GM12878 (cell line): ENCODE measurements around the gene LRRC4. TPM values are rescaled to one million over a fixed set of nuclear protein-coding genes. Genes with fewer than 3 reads are reported as not detected.

Experiments
- ATAC-seq: fragments of 200-7000 bp; cut with Tn5 transposase; 3 replicates; pipeline ENCODE4 v1.9.1; 2020; ENCODE audit warnings: mild to moderate bottlenecking, moderate library complexity
- BruUV-seq: library from RNA; stranded (reverse); fragments of 400-500 nt; replicated peaks from 2 replicates; lab custom pipeline; 2021; lab: Mats Ljungman, UMichigan
- CTCF ChIA-PET: fragments of 300-600 bp; sonication (Branson Sonifier 250); formaldehyde crosslinking; extraction: SDS; loops from one replicate; lab custom pipeline; 2021; ENCODE audit warnings: inconsistent platforms; lab: Yijun Ruan, JAX
- POLR2A ChIA-PET: fragments of 350-600 bp; formaldehyde crosslinking; extraction: SDS; loops from one replicate; lab custom pipeline; 2021; ENCODE audit warnings: inconsistent platforms; lab: Charles Lee
- RAD21 ChIA-PET: fragments of 300-600 bp; sonication (Branson Sonifier 250); formaldehyde crosslinking; loops from one replicate; lab custom pipeline; 2023; ENCODE audit warnings: antibody characterized with exemption; ENCODE audit not compliant: unreplicated experiment; lab: Charles Lee
- SMC1A ChIA-PET: fragments of 300-600 bp; sonication (Branson Sonifier 250); formaldehyde crosslinking; loops from one replicate; lab custom pipeline; 2023; ENCODE audit not compliant: unreplicated experiment, uncharacterized antibody; lab: Charles Lee
- DNase-seq: peaks from one replicate; pipeline ENCODE4 v3.0.0-alpha.2; 2011; ENCODE audit warnings: low read depth, low spot score
- FAIRE-seq: peaks from 3 replicates; lab custom pipeline; 2011; peaks lifted over from hg19 to GRCh38; lab: Jason Lieb, UNC
- H2AFZ ChIP-seq: 2 replicates; pipeline ENCODE4 v1.6.0; 2011; ENCODE audit warnings: low read depth, low read length, control low read depth; ENCODE audit not compliant: control insufficient read depth
- H3K27ac ChIP-seq: 2 replicates; pipeline ENCODE4 v1.5.1; 2011; ENCODE audit warnings: control low read depth; ENCODE audit not compliant: control insufficient read depth, insufficient read depth
- H3K27me3 ChIP-seq, 2 experiments: replicated peaks in 1 of 2; 2 replicates each; pipeline versions ENCODE4 v1.6.0 to v1.6.1; 2011; ENCODE audit warnings: low read length in 1 of 2; ENCODE audit not compliant: control insufficient read depth in 2 of 2, insufficient read depth in 2 of 2
- H3K36me3 ChIP-seq, 2 experiments: 2 replicates each; pipeline ENCODE4 v1.5.1; 2011; ENCODE audit warnings: low read length in 1 of 2; ENCODE audit not compliant: control insufficient read depth in 2 of 2, insufficient read depth in 2 of 2
- H3K4me1 ChIP-seq: 2 replicates; pipeline ENCODE4 v1.6.1; 2011; ENCODE audit warnings: mild to moderate bottlenecking, low read length, moderate library complexity, mixed read lengths; ENCODE audit not compliant: control insufficient read depth, insufficient read depth
- H3K4me2 ChIP-seq: 2 replicates; pipeline ENCODE4 v1.6.0; 2011; ENCODE audit warnings: control low read depth; ENCODE audit not compliant: control insufficient read depth, insufficient read depth
- H3K4me3 ChIP-seq: fragments of 200-600 bp; sonication (generic); 2 replicates; pipeline ENCODE4 v1.5.1; 2016
- H3K79me2 ChIP-seq: 2 replicates; pipeline ENCODE4 v1.6.0; 2011; ENCODE audit warnings: low read length; ENCODE audit not compliant: control insufficient read depth, insufficient read depth
- H3K9ac ChIP-seq: 2 replicates; pipeline ENCODE4 v1.8.0; 2011; ENCODE audit warnings: low read length, control low read depth, mixed read lengths; ENCODE audit not compliant: control insufficient read depth, insufficient read depth
- H3K9me3 ChIP-seq: replicated peaks from 3 replicates; pipeline ENCODE4 v1.5.1; 2011; ENCODE audit warnings: mild to moderate bottlenecking, low read length; ENCODE audit not compliant: control insufficient read depth, insufficient read depth
- H4K20me1 ChIP-seq: 2 replicates; pipeline ENCODE4 v1.6.0; 2011; ENCODE audit not compliant: control insufficient read depth, insufficient read depth
- ATF2 ChIP-seq: IDR thresholded peaks from 2 replicates; pipeline ENCODE4 v1.6.1; 2012; ENCODE audit warnings: low read length, inconsistent platforms
- BRCA1 ChIP-seq: IDR thresholded peaks from 2 replicates; pipeline ENCODE4 v1.6.1; 2011; ENCODE audit warnings: low read depth, low read length, improper control_type of control experiment
- CBX3 ChIP-seq: fragments of 200-600 bp; sonication (generic); IDR thresholded peaks from 2 replicates; pipeline ENCODE4 v1.6.1; 2016; ENCODE audit warnings: low read depth, borderline replicate concordance
- FOXK2 ChIP-seq: fragments of 450-650 bp; IDR thresholded peaks from 2 replicates; pipeline ENCODE4 v1.6.1; 2017; ENCODE audit warnings: mild to moderate bottlenecking, moderate library complexity
- GABPA ChIP-seq: IDR thresholded peaks from 2 replicates; pipeline ENCODE4 v1.6.1; 2014; ENCODE audit warnings: antibody characterized with exemption, low read depth, mild to moderate bottlenecking, inconsistent platforms
- GATAD2B ChIP-seq: fragments of 450-650 bp; conservative IDR thresholded peaks from 2 replicates; pipeline ENCODE4 v1.6.1; 2017; ENCODE audit warnings: low read depth, mild to moderate bottlenecking, moderate library complexity
- MAX ChIP-seq: IDR thresholded peaks from 2 replicates; pipeline ENCODE4 v1.6.1; 2012; ENCODE audit warnings: low read depth, low read length, improper control_type of control experiment
- MTA2 ChIP-seq: fragments of 450-650 bp; IDR thresholded peaks from 2 replicates; pipeline ENCODE4 v1.6.1; 2016; ENCODE audit warnings: low read depth, mild to moderate bottlenecking, moderate library complexity
- MTA3 ChIP-seq: IDR thresholded peaks from 2 replicates; pipeline ENCODE4 v1.6.1; 2012; ENCODE audit warnings: low read length, inconsistent platforms, borderline replicate concordance
- NFYB ChIP-seq: IDR thresholded peaks from 2 replicates; pipeline ENCODE4 v1.6.1; 2011; ENCODE audit warnings: low read depth, mild to moderate bottlenecking, low read length, improper control_type of control experiment, moderate library complexity; ENCODE audit not compliant: insufficient read depth
- NRF1 ChIP-seq: conservative IDR thresholded peaks from 2 replicates; pipeline ENCODE4 v1.6.1; 2011; ENCODE audit warnings: mild to moderate bottlenecking, low read depth, low read length, improper control_type of control experiment
- SIX5 ChIP-seq: IDR thresholded peaks from 2 replicates; pipeline ENCODE4 v1.6.1; 2011; ENCODE audit warnings: mild to moderate bottlenecking, low read depth, low read length, moderate library complexity; ENCODE audit not compliant: severe bottlenecking
- SMAD5 ChIP-seq: IDR thresholded peaks from 2 replicates; pipeline ENCODE4 v1.6.1; 2016; ENCODE audit warnings: antibody characterized with exemption, low read depth
- WRNIP1 ChIP-seq: IDR thresholded peaks from 2 replicates; pipeline ENCODE4 v1.6.1; 2011; ENCODE audit warnings: low read depth, low read length, improper control_type of control experiment, borderline replicate concordance
- ZNF592 ChIP-seq: fragments of 450-650 bp; IDR thresholded peaks from 2 replicates; pipeline ENCODE4 v1.6.1; 2017; ENCODE audit warnings: mild to moderate bottlenecking, moderate library complexity
- WGBS: methylation state at CpG from one replicate; pipeline ENCODE4 v1.1.6; 2016; ENCODE audit warnings: low lambda C conversion rate; ENCODE audit not compliant: insufficient replicate concordance, insufficient coverage; ENCODE audit errors: missing lambda C conversion rate; 5-methylcytosine and 5-hydroxymethylcytosine counted together
- in situ Hi-C: fragments of 300-500 bp; cut with MboI; formaldehyde crosslinking; loops from 9 replicates; pipeline ENCODE4 v1.14.3; 2018; ENCODE audit warnings: mixed read lengths
- intact Hi-C: fragments of 100-400 bp; cut with micrococcal nuclease; formaldehyde crosslinking; loops from one replicate; pipeline ENCODE4 v1.14.2; 2022; ENCODE audit not compliant: unreplicated experiment
- polyA plus RNA-seq, 11 experiments: library from polyadenylated mRNA; depleted of rRNA in 4 of 11; unstranded in 6 of 11; stranded (reverse) in 5 of 11; fragments of >200 nt; fragmentation: Nextera tagmentation in 4 of 11; fragmentation: Illumina TruSeq in 1 of 11; extraction: Ambion mirVana in 4 of 11; extraction: Trizol in 1 of 11; gene quantifications; 1 replicate in 1 of 11; 2 replicates in 10 of 11; pipeline versions ENCODE4 v1.2.1 to v1.2.3, GENCODE V29; 2011 to 2016; ENCODE audit warnings: inconsistent platforms in 2 of 11, missing spikeins in 2 of 11, low read depth in 1 of 11
- total RNA-seq, 4 experiments: library from RNA; depleted of rRNA in 3 of 4; stranded (reverse); fragments of >200 nt in 3 of 4; fragmentation: Illumina TruSeq in 1 of 4; extraction: Trizol in 1 of 4; gene quantifications; 2 replicates each; pipeline versions ENCODE4 v1.2.1 to v1.2.3, GENCODE V29; 2013 to 2021

LRRC4 gene
- total and polyA plus RNA-seq, 10 of the 15 experiments (the other 5 are each of a cell fraction or from before 2014, with no cell fraction given), result 0.06 to 0.85 (median 0.12) TPM; not detected in 4

GRCh38 chr7:127986581-127987521 lies 44.4 kb downstream of the LRRC4 start:
- Histone ChIP-seq H4K20me1 (no peaks in the 10 kb centered on the region), H3K4me2 (no peak overlapping the region), H3K4me1 (no peaks in the 10 kb centered on the region), H3K4me3 (no peak overlapping the region), H3K27ac (no peak overlapping the region), H3K36me3 (peaks cover 7 to 13% of the 10 kb centered on the region in 2 experiments), H3K79me2 (no peaks in the 10 kb centered on the region), H3K9me3 (no peaks in the 10 kb centered on the region), H2AFZ (no peak overlapping the region), H3K27me3 (no peaks in the 10 kb centered on the region), H3K9ac (no peak overlapping the region)
- no peak for ATAC-seq
- ChIA-PET SMC1A (interaction anchor here (1.1 kb wide), 1 partner anchor 21 kb away, joined by 5 read pairs; no protein-coding TSS in a partner anchor), CTCF (no interaction called here), RAD21 (no interaction called here), POLR2A (no interaction called here)
- in situ Hi-C loops (no loop called here), intact Hi-C loops (no loop called here)
- no peak for DNase-seq
- BruUV-seq, result no TSS peak
- WGBS, result 97% methylated on average over 4 of the region's 4 CpGs
- no peak for TF ChIP-seq WRNIP1
- no peak for TF ChIP-seq GATAD2B
- no peak for TF ChIP-seq MTA3
- TF ChIP-seq ZNF592, result no peak
- TF ChIP-seq MAX, result no peak
- no peak for TF ChIP-seq ATF2
- TF ChIP-seq GABPA, result no peak
- no peak for TF ChIP-seq FOXK2
- no peak for TF ChIP-seq SIX5
- no peak for TF ChIP-seq BRCA1
- TF ChIP-seq NRF1, result no peak
- TF ChIP-seq MTA2, result no peak
- no peak for TF ChIP-seq SMAD5
- no peak for TF ChIP-seq NFYB
- no peak for TF ChIP-seq CBX3
- FAIRE-seq, result no peak
